ENCODE data around the gene SPECC1. TPM values are rescaled to one million over a fixed set of nuclear protein-coding genes. Genes with fewer than 3 reads are reported as not detected.

The SPECC1 gene
- total RNA-seq, 1 donor from 2014 or later, result 83.0 TPM

DNA sequence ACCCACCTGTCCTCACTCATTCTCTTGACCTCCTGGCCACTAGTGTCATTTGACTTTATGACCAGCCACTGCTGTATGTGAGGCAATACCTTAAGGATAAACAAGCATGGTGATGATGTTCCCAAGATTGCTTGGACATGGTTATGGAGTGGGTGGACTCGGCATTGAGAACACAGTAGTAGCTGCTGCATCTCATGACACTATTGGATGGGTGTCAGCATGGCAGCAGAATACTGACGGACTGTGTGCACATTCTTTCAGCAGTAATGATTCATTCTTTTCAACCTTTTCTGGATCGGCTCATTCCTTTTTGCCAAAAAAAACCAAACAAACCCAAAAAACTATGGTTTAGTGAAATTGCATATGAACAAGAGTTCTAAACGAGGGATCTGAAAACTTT lies 13.5 kb downstream of the SPECC1 start:
- no peaks in the 10 kb centered on the region for H3K9me3 ChIP-seq (ENCODE audit: insufficient read depth, low read depth, low read length)
- H3K27ac ChIP-seq (ENCODE audit: low read depth, low read length), result no peak overlapping the region
- peak; percentile 4 for DNase-seq (ENCODE audit: low read depth)
- H3K9ac ChIP-seq (ENCODE audit: low read length), result no peak overlapping the region
- H3K27me3 ChIP-seq (ENCODE audit: insufficient read depth, low read length), result no peaks in the 10 kb centered on the region
- H3K36me3 ChIP-seq (ENCODE audit: insufficient read depth, low read length), result no peaks in the 10 kb centered on the region
- no peak overlapping the region for H2AFZ ChIP-seq (ENCODE audit: low read depth, low read length)
- Mint-ChIP-seq H3K36me3 (ENCODE audit: low read depth, unreplicated experiment) (no peaks in the 10 kb centered on the region), H3K9me3 (ENCODE audit: unreplicated experiment) (no peaks in the 10 kb centered on the region), H3K4me1 (ENCODE audit: low read depth, unreplicated experiment) (no peaks in the 10 kb centered on the region), H3K4me3 (ENCODE audit: unreplicated experiment) (no peak overlapping the region), H3K27ac (ENCODE audit: unreplicated experiment) (no peak overlapping the region), H3K27me3 (ENCODE audit: low read depth, unreplicated experiment) (peaks cover 9% of the 10 kb centered on the region)
- H3K79me2 ChIP-seq (ENCODE audit: insufficient read depth, low read length), result no peaks in the 10 kb centered on the region
- H3K4me1 ChIP-seq (ENCODE audit: insufficient read depth, low read length), result no peaks in the 10 kb centered on the region
- no peak for FAIRE-seq
- H3K4me2 ChIP-seq (ENCODE audit: low read length), result no peak overlapping the region
- no peak overlapping the region for H3K4me3 ChIP-seq (ENCODE audit: insufficient read depth, low read depth, low read length)
- no peak for TF ChIP-seq EZH2 (IDR thresholded peaks at IDR 0.05; ENCODE audit: insufficient read depth, low read length)
- TF ChIP-seq CTCF (IDR thresholded peaks at IDR 0.05; ENCODE audit: insufficient read depth, low read depth, low read length), result no peak
- no peaks in the 10 kb centered on the region for H4K20me1 ChIP-seq (ENCODE audit: insufficient read depth, low read length)

- Histone ChIP-seq H4K20me1 (ENCODE audit: insufficient read depth, low read length) (no peaks in the 10 kb centered on the region), H2AFZ (ENCODE audit: low read depth, low read length) (no peak overlapping the region), H3K36me3 (ENCODE audit: insufficient read depth, low read length) (no peaks in the 10 kb centered on the region), H3K9ac (ENCODE audit: low read length) (no peak overlapping the region), H3K4me1 (ENCODE audit: insufficient read depth, low read length) (no peaks in the 10 kb centered on the region), H3K9me3 (ENCODE audit: insufficient read depth, low read depth, low read length) (no peaks in the 10 kb centered on the region), H3K27ac (ENCODE audit: low read depth, low read length) (no peak overlapping the region), H3K4me2 (ENCODE audit: low read length) (no peak overlapping the region), H3K27me3 (ENCODE audit: insufficient read depth, low read length) (no peaks in the 10 kb centered on the region), H3K4me3 (ENCODE audit: insufficient read depth, low read depth, low read length) (no peak overlapping the region), H3K79me2 (ENCODE audit: insufficient read depth, low read length) (no peaks in the 10 kb centered on the region)
- peaks cover 4% of the 10 kb centered on the region for H3K27me3 Mint-ChIP-seq (ENCODE audit: low read depth, unreplicated experiment)
- no peaks in the 10 kb centered on the region for H3K9me3 Mint-ChIP-seq (ENCODE audit: unreplicated experiment)
- TF ChIP-seq CTCF (IDR thresholded peaks at IDR 0.05; ENCODE audit: insufficient read depth, low read depth, low read length) (no peak), EZH2 (IDR thresholded peaks at IDR 0.05; ENCODE audit: insufficient read depth, low read length) (no peak)
- FAIRE-seq, result no peak
- no peaks in the 10 kb centered on the region for H3K4me1 Mint-ChIP-seq (ENCODE audit: low read depth, unreplicated experiment)
- H3K27ac Mint-ChIP-seq (ENCODE audit: unreplicated experiment), result no peak overlapping the region
- no peaks in the 10 kb centered on the region for H3K36me3 Mint-ChIP-seq (ENCODE audit: low read depth, unreplicated experiment)
- no peak overlapping the region for H3K4me3 Mint-ChIP-seq (ENCODE audit: unreplicated experiment)
- DNase-seq (ENCODE audit: low read depth), result no peak
Observed at GRCh38 chr17:20026960-20027359, 17.8 kb downstream of the SPECC1 start.

- H3K27ac Mint-ChIP-seq (ENCODE audit: unreplicated experiment), result no peak overlapping the region
- Histone ChIP-seq H2AFZ (ENCODE audit: low read depth, low read length) (no peak overlapping the region), H3K4me2 (ENCODE audit: low read length) (no peak overlapping the region), H3K4me3 (ENCODE audit: insufficient read depth, low read depth, low read length) (no peak overlapping the region), H3K4me1 (ENCODE audit: insufficient read depth, low read length) (no peaks in the 10 kb centered on the region), H3K9me3 (ENCODE audit: insufficient read depth, low read depth, low read length) (no peaks in the 10 kb centered on the region), H3K9ac (ENCODE audit: low read length) (no peak overlapping the region), H3K79me2 (ENCODE audit: insufficient read depth, low read length) (no peaks in the 10 kb centered on the region), H3K27me3 (ENCODE audit: insufficient read depth, low read length) (no peaks in the 10 kb centered on the region), H4K20me1 (ENCODE audit: insufficient read depth, low read length) (no peaks in the 10 kb centered on the region), H3K36me3 (ENCODE audit: insufficient read depth, low read length) (no peaks in the 10 kb centered on the region), H3K27ac (ENCODE audit: low read depth, low read length) (no peak overlapping the region)
- H3K4me3 Mint-ChIP-seq (ENCODE audit: unreplicated experiment), result no peak overlapping the region
- DNase-seq (ENCODE audit: low read depth), result no peak
- H3K36me3 Mint-ChIP-seq (ENCODE audit: low read depth, unreplicated experiment), result no peaks in the 10 kb centered on the region
- no peak for FAIRE-seq
- H3K9me3 Mint-ChIP-seq (ENCODE audit: unreplicated experiment), result no peaks in the 10 kb centered on the region
- no peak for TF ChIP-seq EZH2 (IDR thresholded peaks at IDR 0.05; ENCODE audit: insufficient read depth, low read length)
- TF ChIP-seq CTCF (IDR thresholded peaks at IDR 0.05; ENCODE audit: insufficient read depth, low read depth, low read length), result no peak
- peaks cover 4% of the 10 kb centered on the region for H3K27me3 Mint-ChIP-seq (ENCODE audit: low read depth, unreplicated experiment)
- H3K4me1 Mint-ChIP-seq (ENCODE audit: low read depth, unreplicated experiment), result no peaks in the 10 kb centered on the region
Observed at GRCh38 chr17:20028443-20028842, 19.3 kb downstream of the SPECC1 start.

Data from astrocyte (in vitro differentiated cells and primary cell).